Uterus (tissue), 4 donors: ENCODE data around the gene CHST13. TPM values are rescaled to one million over a fixed set of nuclear protein-coding genes. Genes with fewer than 3 reads are reported as not detected.

Experiments used
- DNase-seq, 2 donors: peaks; one replicate each; pipeline ENCODE4 v3.0.0-alpha.2; 2019 to 2020
- H3K27ac ChIP-seq, 2 donors: fragments of 200-600 bp; sonication (generic); 1 replicate in 1 of 2; 2 replicates in 1 of 2; pipeline ENCODE4 v1.5.1; 2016 to 2018
- H3K27me3 ChIP-seq, 2 donors: fragments of 200-600 bp; sonication (generic); one replicate each; pipeline ENCODE4 v1.5.1; 2018 to 2019; ENCODE audit warnings: control low read depth in 1 of 2
- H3K36me3 ChIP-seq, 2 donors: fragments of 200-600 bp; sonication (generic); one replicate each; pipeline ENCODE4 v1.5.1; 2019; ENCODE audit warnings: control low read depth in 1 of 2
- H3K4me1 ChIP-seq, 2 donors: fragments of 200-600 bp; sonication (generic); one replicate each; pipeline ENCODE4 v1.5.1; 2018 to 2019; ENCODE audit warnings: control low read depth in 1 of 2
- H3K4me3 ChIP-seq, 2 donors: fragments of 200-600 bp; sonication (generic); 1 replicate in 1 of 2; 2 replicates in 1 of 2; pipeline ENCODE4 v1.5.1; 2018 to 2019; ENCODE audit warnings: mild to moderate bottlenecking in 1 of 2
- H3K9me3 ChIP-seq, 2 donors: fragments of 200-600 bp; sonication (generic); one replicate each; pipeline ENCODE4 v1.5.1; 2019; ENCODE audit warnings: control low read depth in 1 of 2
- POLR2A ChIP-seq, 2 donors: fragments of 450-650 bp; IDR thresholded peaks; one replicate each; pipeline ENCODE4 v1.6.1; 2016; ENCODE audit warnings: antibody characterized with exemption in 2 of 2, mild to moderate bottlenecking in 1 of 2, moderate library complexity in 1 of 2
- intact Hi-C: fragments of 100-400 bp; cut with DNase I; formaldehyde crosslinking; loops from one replicate; pipeline ENCODE4 v1.15.1; 2023; ENCODE audit warnings: low total_unique reads
- total RNA-seq, 4 donors: library from RNA; depleted of rRNA in 3 of 4; stranded (reverse); fragments of >200 nt in 3 of 4; gene quantifications; one replicate each; pipeline versions ENCODE4 v1.1.0 to v1.2.4, GENCODE V29; 2014 to 2023
- TF ChIP-seq, protein P1 (sequence below), 4 experiments: fragments of 200-600 bp in 2 of 4; fragments of 450-650 bp in 2 of 4; sonication (generic) in 2 of 4; IDR thresholded peaks; one replicate each; pipeline ENCODE4 v1.5.1; 2016 to 2019; ENCODE audit warnings: antibody characterized with exemption in 4 of 4, mild to moderate bottlenecking in 2 of 4, moderate library complexity in 1 of 4
- donor health status: DM: yes; HTN: yes; CAD: no.

Gene CHST13
- total RNA-seq, 4 donors from 2014 or later: 0.24 to 0.62 TPM; not detected in 2

DNA sequence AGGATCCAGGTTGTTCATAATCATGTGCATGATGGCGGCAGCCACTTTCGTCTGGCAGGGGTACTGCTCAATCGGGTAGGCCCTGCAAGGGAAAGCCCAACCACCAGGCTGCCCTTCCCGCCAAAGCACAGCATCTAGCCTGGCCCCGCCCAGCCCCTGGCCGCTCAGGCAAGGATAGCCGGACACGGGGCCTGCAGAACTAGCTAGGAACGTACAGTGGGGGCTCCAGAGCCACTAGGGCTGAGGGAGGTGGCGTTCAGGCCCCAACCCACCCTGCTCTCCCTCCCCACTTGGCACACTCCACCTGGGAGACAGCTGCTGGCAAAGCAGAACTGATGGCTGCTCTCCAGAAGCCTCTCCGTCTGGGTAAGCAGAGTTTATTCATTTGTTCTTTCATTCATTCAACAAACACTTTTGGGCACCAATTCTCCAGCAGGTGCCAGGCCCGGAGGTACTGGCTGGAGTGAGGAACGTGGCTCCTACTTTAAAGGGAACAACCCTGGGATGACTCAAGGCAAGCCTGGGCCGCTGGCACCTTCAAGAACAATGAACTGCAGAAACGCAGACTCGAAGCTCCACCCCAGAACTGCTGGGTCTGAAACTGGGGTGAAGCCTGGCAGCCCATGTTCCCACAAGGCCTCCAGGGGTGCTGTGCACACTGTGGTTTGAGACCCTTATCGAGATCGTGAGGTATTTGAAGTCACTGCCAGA, 14.2 kb upstream of the CHST13 start:
- H3K27ac ChIP-seq: no peak overlapping the region
- DNase-seq: no peak

DNA sequence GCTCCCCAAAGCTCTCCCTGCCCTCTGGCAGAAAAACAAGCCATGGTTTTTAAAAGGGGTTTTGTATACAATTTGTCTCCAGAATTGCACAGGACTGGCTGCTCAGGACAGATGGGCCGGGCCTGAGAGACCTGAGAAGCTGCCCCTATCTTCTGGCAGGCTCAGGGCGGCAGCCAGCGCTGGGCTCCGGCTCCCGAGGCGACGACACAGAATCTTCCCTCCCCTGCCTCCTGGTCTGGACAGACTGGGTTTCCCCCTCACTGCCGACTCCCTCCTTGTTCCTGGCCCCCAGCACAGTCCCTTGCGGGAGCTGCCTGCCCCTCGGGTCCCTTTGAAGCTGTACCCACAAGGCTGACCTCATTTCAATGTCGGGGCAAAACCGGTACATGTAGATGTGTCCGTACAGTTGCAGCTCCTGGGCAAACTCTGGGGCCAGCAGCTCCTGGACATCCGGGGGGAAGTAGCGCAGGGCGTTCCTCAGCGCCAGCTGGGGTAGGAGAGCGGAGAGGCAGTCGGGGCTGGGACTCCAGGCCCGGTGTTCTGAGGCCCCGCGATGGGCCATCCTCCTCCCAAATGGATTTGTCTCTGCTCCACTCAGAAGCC, 13.5 kb upstream of the CHST13 start:
- Histone ChIP-seq H3K27ac (no peak overlapping the region), H3K36me3 (no peaks in the 10 kb centered on the region), H3K4me1 (no peaks in the 10 kb centered on the region), H3K4me3 (no peak overlapping the region), H3K9me3 (no peaks in the 10 kb centered on the region), H3K27me3 (no peaks in the 10 kb centered on the region)
- TF ChIP-seq, protein P1, sequence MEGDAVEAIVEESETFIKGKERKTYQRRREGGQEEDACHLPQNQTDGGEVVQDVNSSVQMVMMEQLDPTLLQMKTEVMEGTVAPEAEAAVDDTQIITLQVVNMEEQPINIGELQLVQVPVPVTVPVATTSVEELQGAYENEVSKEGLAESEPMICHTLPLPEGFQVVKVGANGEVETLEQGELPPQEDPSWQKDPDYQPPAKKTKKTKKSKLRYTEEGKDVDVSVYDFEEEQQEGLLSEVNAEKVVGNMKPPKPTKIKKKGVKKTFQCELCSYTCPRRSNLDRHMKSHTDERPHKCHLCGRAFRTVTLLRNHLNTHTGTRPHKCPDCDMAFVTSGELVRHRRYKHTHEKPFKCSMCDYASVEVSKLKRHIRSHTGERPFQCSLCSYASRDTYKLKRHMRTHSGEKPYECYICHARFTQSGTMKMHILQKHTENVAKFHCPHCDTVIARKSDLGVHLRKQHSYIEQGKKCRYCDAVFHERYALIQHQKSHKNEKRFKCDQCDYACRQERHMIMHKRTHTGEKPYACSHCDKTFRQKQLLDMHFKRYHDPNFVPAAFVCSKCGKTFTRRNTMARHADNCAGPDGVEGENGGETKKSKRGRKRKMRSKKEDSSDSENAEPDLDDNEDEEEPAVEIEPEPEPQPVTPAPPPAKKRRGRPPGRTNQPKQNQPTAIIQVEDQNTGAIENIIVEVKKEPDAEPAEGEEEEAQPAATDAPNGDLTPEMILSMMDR (IDR thresholded peaks at IDR 0.05): no peak
- TF ChIP-seq POLR2A (IDR thresholded peaks at IDR 0.05): no peak
- intact Hi-C loops: no loop called here
- no peak for DNase-seq

More for the DNA sequence above, 14.2 kb upstream of the CHST13 start:
- Histone ChIP-seq H3K27me3 (no peaks in the 10 kb centered on the region), H3K4me3 (no peak overlapping the region), H3K4me1 (no peaks in the 10 kb centered on the region), H3K9me3 (no peaks in the 10 kb centered on the region), H3K36me3 (no peaks in the 10 kb centered on the region)
- TF ChIP-seq, protein P1 (IDR thresholded peaks at IDR 0.05): no peak
- TF ChIP-seq POLR2A (IDR thresholded peaks at IDR 0.05): no peak
- intact Hi-C loops: no loop called here

DNA sequence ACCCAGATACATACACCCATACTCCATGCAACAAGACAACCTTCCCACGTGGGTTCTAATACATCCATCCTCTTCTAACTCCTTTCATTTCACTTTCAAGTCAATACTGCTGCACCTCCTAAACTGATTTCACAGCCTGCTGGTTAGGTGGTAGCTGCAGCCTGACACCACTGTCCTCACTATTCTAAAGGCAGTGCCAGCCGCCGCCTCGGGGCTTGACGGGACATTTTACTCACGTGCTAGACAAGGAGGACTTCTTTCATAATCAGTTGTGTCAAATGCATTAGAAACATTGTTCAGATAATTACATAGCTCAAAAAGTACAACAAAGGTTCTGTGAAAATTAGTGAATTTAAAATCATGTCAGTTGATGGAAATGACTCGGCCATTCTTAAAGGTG, 12.7 kb upstream of the CHST13 start:
- Histone ChIP-seq H3K27me3 (no peaks in the 10 kb centered on the region), H3K4me3 (no peak overlapping the region), H3K27ac (no peak overlapping the region), H3K36me3 (no peaks in the 10 kb centered on the region), H3K9me3 (no peaks in the 10 kb centered on the region), H3K4me1 (no peaks in the 10 kb centered on the region)
- TF ChIP-seq, protein P1 (IDR thresholded peaks at IDR 0.05): no peak
- no peak for TF ChIP-seq POLR2A (IDR thresholded peaks at IDR 0.05)
- DNase-seq: no peak
- intact Hi-C loops: no loop called here

DNA sequence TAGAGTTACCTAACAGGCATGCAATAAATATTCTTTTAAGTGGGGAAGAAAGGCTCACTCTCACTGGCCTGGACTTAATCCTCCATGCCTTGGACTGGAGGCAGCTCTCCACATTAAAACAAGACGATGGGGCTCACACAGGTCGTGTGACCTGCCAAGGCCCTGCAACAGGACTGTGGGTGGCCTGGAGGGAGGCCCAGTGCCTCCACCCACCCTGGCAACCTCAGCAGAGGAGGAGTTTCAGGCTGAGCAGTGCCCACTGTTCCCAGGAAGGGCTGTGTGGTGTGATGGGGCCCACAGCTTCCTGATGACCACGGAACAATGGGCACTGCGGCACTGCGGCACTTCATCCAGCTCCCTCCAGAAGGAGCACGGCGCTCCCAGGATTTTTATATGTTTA, 11.9 kb upstream of the CHST13 start:
- intact Hi-C loops: no loop called here
- H3K27ac ChIP-seq: no peak overlapping the region
- no peaks in the 10 kb centered on the region for H3K4me1 ChIP-seq
- no peaks in the 10 kb centered on the region for H3K9me3 ChIP-seq
- TF ChIP-seq, protein P1 (IDR thresholded peaks at IDR 0.05): no peak
- no peak for TF ChIP-seq POLR2A (IDR thresholded peaks at IDR 0.05)
- no peaks in the 10 kb centered on the region for H3K27me3 ChIP-seq
- no peak overlapping the region for H3K4me3 ChIP-seq
- no peak for DNase-seq
- H3K36me3 ChIP-seq: no peaks in the 10 kb centered on the region

DNA sequence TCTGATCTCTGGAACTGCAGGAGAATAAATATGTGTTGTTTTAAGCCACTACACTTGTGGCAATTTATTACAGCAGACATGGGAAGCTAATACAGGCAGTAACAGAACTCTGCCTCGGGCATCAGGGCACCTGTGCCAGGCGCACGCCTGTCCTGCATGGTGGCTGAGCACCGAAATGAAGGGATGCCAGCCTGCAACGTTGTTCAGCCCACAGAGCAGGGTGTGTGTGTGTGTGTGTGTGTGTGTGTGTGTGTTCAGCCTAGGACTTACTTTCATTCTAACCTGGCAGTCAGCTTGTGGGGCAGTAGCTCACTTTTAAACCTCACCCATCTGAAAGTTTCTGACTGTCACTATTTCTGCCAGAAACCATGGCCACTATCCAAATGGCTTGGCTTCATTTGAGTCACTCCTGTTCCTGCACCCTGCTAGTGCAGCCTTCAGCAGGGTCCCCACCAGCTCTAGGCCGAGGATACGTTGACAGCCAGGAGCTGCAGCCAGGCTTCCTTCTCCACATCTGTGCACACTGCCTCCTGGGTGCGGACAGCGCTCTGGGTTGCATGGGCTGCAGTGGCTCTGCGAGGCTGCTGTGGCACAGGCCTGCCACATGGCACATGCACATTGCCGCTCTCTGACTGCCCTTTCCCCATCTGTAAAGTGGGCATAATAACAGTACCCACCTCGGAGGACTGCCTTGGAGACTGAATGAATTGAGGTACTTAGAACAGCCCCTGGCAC, 10.9 kb upstream of the CHST13 start:
- intact Hi-C loops: no loop called here
- Histone ChIP-seq H3K27ac (no peak overlapping the region), H3K9me3 (no peaks in the 10 kb centered on the region), H3K36me3 (no peaks in the 10 kb centered on the region), H3K4me1 (no peaks in the 10 kb centered on the region), H3K27me3 (no peaks in the 10 kb centered on the region), H3K4me3 (no peak overlapping the region)
- DNase-seq: no peak
- TF ChIP-seq POLR2A (IDR thresholded peaks at IDR 0.05): no peak
- TF ChIP-seq, protein P1 (IDR thresholded peaks at IDR 0.05): no peak
